HCT116 (cell line): ENCODE results near the gene LYSMD2. TPM values are rescaled to one million over a fixed set of nuclear protein-coding genes. Genes with fewer than 3 reads are reported as not detected.

Experiments used
- ATAC-seq: fragments of 200-7000 bp; cut with Tn5 transposase; 2 replicates; pipeline ENCODE4 v1.9.1; 2020; ENCODE audit warnings: mild to moderate bottlenecking, moderate library complexity
- BruUV-seq: library from RNA; stranded (reverse); fragments of 400-500 nt; replicated peaks from 2 replicates; lab custom pipeline; 2021; lab: Mats Ljungman, UMichigan
- CTCF ChIA-PET: fragments of 300-600 bp; sonication (Branson Sonifier 250); formaldehyde crosslinking; loops from one replicate; lab custom pipeline; 2021; ENCODE audit warnings: antibody characterized with exemption; lab: Charles Lee
- POLR2A ChIA-PET: fragments of 300-600, 350-600 bp; sonication (Branson Sonifier 250); formaldehyde crosslinking; loops from one replicate; lab custom pipeline; 2021; ENCODE audit warnings: antibody characterized with exemption; lab: Charles Lee
- RAD21 ChIA-PET, 2 experiments: fragments of 300-600 bp; sonication (Branson Sonifier 250); formaldehyde crosslinking; loops; one replicate each; lab custom pipeline; 2023; ENCODE audit warnings: low total read pairs in 2 of 2; ENCODE audit not compliant: uncharacterized antibody in 2 of 2, unreplicated experiment in 2 of 2, low non-redundant PET in 1 of 2; lab: Charles Lee
- DNase-seq: peaks from one replicate; pipeline ENCODE4 v3.0.0-alpha.2; 2010; ENCODE audit warnings: low read depth, low spot score
- H2AFZ ChIP-seq: fragments of 200-600 bp; shearing (Covaris generic), sonication (generic); 2 replicates; pipeline ENCODE4 v1.6.1; 2017; ENCODE audit warnings: low read depth, mixed run types, mixed read lengths, antibody characterized with exemption, low read length; ENCODE audit not compliant: poor library complexity, severe bottlenecking
- H3K27ac ChIP-seq: 2 replicates; pipeline ENCODE4 v1.5.1; 2012; ENCODE audit warnings: low read depth, low read length
- H3K27me3 ChIP-seq: fragments of 200-600 bp; sonication (generic); 2 replicates; pipeline ENCODE4 v1.6.1; 2016; ENCODE audit warnings: mixed run types, low read length, mixed read lengths; ENCODE audit not compliant: insufficient read depth
- H3K36me3 ChIP-seq, 2 experiments: fragments of 200-500 bp in 1 of 2; fragments of 200-600 bp in 1 of 2; sonication (Bioruptor generic) in 1 of 2; sonication (generic) in 1 of 2; 2 replicates each; pipeline versions ENCODE4 v1.5.1 to v1.6.1; 2014 to 2016; ENCODE audit warnings: low read length in 2 of 2, inconsistent platforms in 1 of 2, mixed read lengths in 1 of 2, mixed run types in 1 of 2; ENCODE audit not compliant: insufficient read depth in 2 of 2, control insufficient read depth in 1 of 2
- H3K4me1 ChIP-seq, 2 experiments: fragments of 200-600 bp in 1 of 2; sonication (generic) in 1 of 2; 2 replicates each; pipeline versions ENCODE4 v1.5.1 to v1.6.1; 2012 to 2017; ENCODE audit warnings: low read length in 2 of 2, inconsistent platforms in 1 of 2, mild to moderate bottlenecking in 1 of 2, mixed read lengths in 1 of 2, mixed run types in 1 of 2, moderate library complexity in 1 of 2; ENCODE audit not compliant: insufficient read depth in 2 of 2, control insufficient read depth in 1 of 2
- H3K4me2 ChIP-seq: fragments of 200-600 bp; sonication (generic); 2 replicates; pipeline ENCODE4 v1.6.1; 2017; ENCODE audit warnings: mixed run types, low read length, mixed read lengths
- H3K4me3 ChIP-seq, 2 experiments: fragments of 200-600 bp in 1 of 2; sonication (generic) in 1 of 2; replicated peaks in 1 of 2; 2 replicates each; pipeline ENCODE4 v1.5.1; 2011 to 2016; ENCODE audit warnings: low read length in 2 of 2, control low read depth in 1 of 2, low read depth in 1 of 2, mild to moderate bottlenecking in 1 of 2, mixed read lengths in 1 of 2, mixed run types in 1 of 2
- H3K79me2 ChIP-seq: fragments of 200-600 bp; sonication (generic); 2 replicates; pipeline ENCODE4 v1.6.1; 2017; ENCODE audit warnings: mild to moderate bottlenecking, mixed run types, low read length, moderate library complexity, mixed read lengths; ENCODE audit not compliant: insufficient read depth
- H3K9ac ChIP-seq: fragments of 200-600 bp; sonication (generic); 2 replicates; pipeline ENCODE4 v1.6.1; 2016; ENCODE audit warnings: low read length, mixed read lengths
- H3K9me2 ChIP-seq: fragments of 200-600 bp; sonication (generic), shearing (Covaris generic); 2 replicates; pipeline ENCODE4 v1.6.1; 2017; ENCODE audit warnings: mixed run types, mild to moderate bottlenecking, moderate library complexity; ENCODE audit not compliant: insufficient read depth
- H3K9me3 ChIP-seq, 2 experiments: fragments of 200-500 bp in 1 of 2; fragments of 200-600 bp in 1 of 2; sonication (Bioruptor generic) in 1 of 2; sonication (generic) in 1 of 2; 2 replicates each; pipeline ENCODE4 v1.6.1; 2014 to 2017; ENCODE audit warnings: low read length in 2 of 2, mixed read lengths in 2 of 2, inconsistent platforms in 1 of 2, low read depth in 1 of 2, mild to moderate bottlenecking in 1 of 2, mixed run types in 1 of 2, moderate library complexity in 1 of 2; ENCODE audit not compliant: control insufficient read depth in 1 of 2, insufficient read depth in 1 of 2
- H4K20me1 ChIP-seq: fragments of 200-600 bp; sonication (generic), shearing (Covaris generic); 2 replicates; pipeline ENCODE4 v1.6.1; 2017; ENCODE audit warnings: mixed run types, mild to moderate bottlenecking, moderate library complexity; ENCODE audit not compliant: insufficient read depth
- CBX3 ChIP-seq: IDR thresholded peaks from 2 replicates; pipeline ENCODE4 v1.6.1; 2012; ENCODE audit warnings: low read depth
- RAD21 ChIP-seq: IDR thresholded peaks from 2 replicates; pipeline ENCODE4 v1.6.1; 2012; ENCODE audit warnings: low read depth, mild to moderate bottlenecking
- intact Hi-C: fragments of 100-400 bp; cut with micrococcal nuclease; formaldehyde crosslinking; loops from 2 replicates; pipeline ENCODE4 v1.10.0; 2022
- total RNA-seq: library from RNA; stranded (reverse); gene quantifications from one replicate; pipeline ENCODE4 v1.2.1, GENCODE V29; 2021; ENCODE audit not compliant: unreplicated experiment
- TF ChIP-seq, protein P1 (sequence below), 3 experiments: fragments of 200-600 bp in 1 of 3; sonication (generic) in 1 of 3; IDR thresholded peaks in 2 of 3; conservative IDR thresholded peaks in 1 of 3; 2 replicates each; pipeline ENCODE4 v1.5.1; 2012 to 2017; ENCODE audit warnings: low read depth in 2 of 3, low read length in 2 of 3, antibody characterized with exemption in 1 of 3, borderline replicate concordance in 1 of 3, control low read depth in 1 of 3, mild to moderate bottlenecking in 1 of 3, mixed read lengths in 1 of 3, mixed run types in 1 of 3, moderate library complexity in 1 of 3; ENCODE audit not compliant: insufficient read depth in 1 of 3

LYSMD2 gene
- total RNA-seq, 1 experiment from 2014 or later, result 10.8 TPM

DNA sequence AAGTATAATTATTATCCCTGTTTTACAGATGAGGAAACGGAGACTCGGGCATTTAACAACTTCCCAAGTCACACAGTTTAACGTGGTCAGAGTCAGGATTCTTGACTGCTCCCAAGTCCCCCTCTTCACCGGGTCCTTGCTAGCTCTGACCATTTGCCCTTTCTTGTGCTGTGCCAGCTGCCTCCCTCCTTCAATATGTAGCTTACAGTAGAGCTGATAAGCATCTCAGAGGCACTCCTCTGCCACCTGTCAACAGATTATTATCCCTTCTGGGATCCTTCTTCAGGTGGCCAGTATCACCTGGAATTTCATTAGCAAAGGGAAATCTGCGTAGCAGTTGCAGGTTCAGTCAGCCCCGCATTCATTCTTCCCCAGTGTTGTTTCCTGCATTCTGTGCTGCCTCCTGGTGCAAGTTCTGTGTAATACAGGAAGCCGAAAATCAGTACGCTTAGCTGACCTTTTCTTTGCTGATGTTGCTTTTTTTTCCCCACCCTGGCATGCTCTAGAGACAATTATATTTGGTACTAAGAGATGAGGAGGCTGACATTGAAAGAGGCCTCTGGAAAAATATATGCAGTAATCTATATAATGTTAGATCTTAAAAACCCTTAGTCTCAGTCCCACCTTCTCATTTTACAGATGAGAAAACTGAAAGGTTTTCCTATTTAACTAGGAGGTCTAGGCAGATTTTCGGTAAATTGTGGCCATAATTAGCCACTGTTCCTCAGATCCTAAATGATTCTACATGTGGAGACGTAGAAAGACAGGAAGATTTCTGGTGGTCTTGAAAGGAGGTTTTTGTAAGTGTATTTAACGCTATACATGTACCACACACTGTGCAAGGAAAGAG is 38.7 kb upstream of the LYSMD2 start:
- Histone ChIP-seq H3K4me3 (no peak overlapping the region), H3K9me2 (no peaks in the 10 kb centered on the region), H3K27ac (no peak overlapping the region), H3K36me3 (no peaks in the 10 kb centered on the region; a peak in 1 of 4 replicates), H2AFZ (no peak overlapping the region), H3K4me2 (peak overlapping the region; percentile 31; the same call in 1 of the 2 replicates), H3K27me3 (no peaks in the 10 kb centered on the region), H3K9me3 (no peaks in the 10 kb centered on the region), H4K20me1 (no peaks in the 10 kb centered on the region), H3K9ac (no peak overlapping the region), H3K4me1 (no peaks in the 10 kb centered on the region), H3K79me2 (no peaks in the 10 kb centered on the region)
- ChIA-PET RAD21 (interaction anchor here (0.7 to 3.1 kb wide), 3 partner anchors 126 to 350 kb away, joined by 3 to 41 read pairs (median 22); no protein-coding TSS in a partner anchor), POLR2A (interaction anchor here (1.2 to 1.4 kb wide), 2 partner anchors 126 kb away, joined by 3 to 7 read pairs; no protein-coding TSS in a partner anchor), CTCF (interaction anchor here (0.9 to 7.9 kb wide), 36 partner anchors 9 to 613 kb away, joined by 3 to 296 read pairs (median 5); partner anchors contain the start of genes DMXL2 and LYSMD2)
- intact Hi-C loops, result loop anchor here (1.0 to 10.0 kb wide), 2 partner anchors 126 to 241 kb away; no protein-coding TSS in a partner anchor
- ATAC-seq, result peak; percentile 81
- TF ChIP-seq, protein P1, sequence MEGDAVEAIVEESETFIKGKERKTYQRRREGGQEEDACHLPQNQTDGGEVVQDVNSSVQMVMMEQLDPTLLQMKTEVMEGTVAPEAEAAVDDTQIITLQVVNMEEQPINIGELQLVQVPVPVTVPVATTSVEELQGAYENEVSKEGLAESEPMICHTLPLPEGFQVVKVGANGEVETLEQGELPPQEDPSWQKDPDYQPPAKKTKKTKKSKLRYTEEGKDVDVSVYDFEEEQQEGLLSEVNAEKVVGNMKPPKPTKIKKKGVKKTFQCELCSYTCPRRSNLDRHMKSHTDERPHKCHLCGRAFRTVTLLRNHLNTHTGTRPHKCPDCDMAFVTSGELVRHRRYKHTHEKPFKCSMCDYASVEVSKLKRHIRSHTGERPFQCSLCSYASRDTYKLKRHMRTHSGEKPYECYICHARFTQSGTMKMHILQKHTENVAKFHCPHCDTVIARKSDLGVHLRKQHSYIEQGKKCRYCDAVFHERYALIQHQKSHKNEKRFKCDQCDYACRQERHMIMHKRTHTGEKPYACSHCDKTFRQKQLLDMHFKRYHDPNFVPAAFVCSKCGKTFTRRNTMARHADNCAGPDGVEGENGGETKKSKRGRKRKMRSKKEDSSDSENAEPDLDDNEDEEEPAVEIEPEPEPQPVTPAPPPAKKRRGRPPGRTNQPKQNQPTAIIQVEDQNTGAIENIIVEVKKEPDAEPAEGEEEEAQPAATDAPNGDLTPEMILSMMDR (IDR thresholded peaks at IDR 0.05 in 2 of 3, conservative IDR thresholded peaks at IDR 0.05 in 1 of 3; ENCODE audit: borderline replicate concordance in 1 of 3, insufficient read depth in 1 of 3, low read depth in 2 of 3, low read length in 2 of 3), result peak; percentile 73 to 83 (median 78)
- TF ChIP-seq RAD21 (peak; percentile 87), CBX3 (no peak)
- BruUV-seq, result no TSS peak
- DNase-seq, result peak; percentile 41
